K562 (cell line): Measurements from ENCODE around the gene PANX1. TPM values are rescaled to one million over a fixed set of nuclear protein-coding genes. Genes with fewer than 3 reads are reported as not detected.

ENCODE experiments used
- ATAC-seq: fragments of 200-7000 bp; cut with Tn5 transposase; 3 replicates; pipeline ENCODE4 v1.9.1; 2020; ENCODE audit warnings: moderate library complexity
- BruUV-seq: library from RNA; stranded (reverse); fragments of 400-500 nt; replicated peaks from 2 replicates; lab custom pipeline; 2021; lab: Mats Ljungman, UMichigan
- CTCF ChIA-PET: fragments of 300-600 bp; formaldehyde crosslinking; extraction: SDS; loops from one replicate; lab custom pipeline; 2021; ENCODE audit warnings: low intra/inter-chr PET ratio; lab: Yijun Ruan, JAX
- POLR2A ChIA-PET: fragments of 300-600, 350-650 bp; sonication (Branson Sonifier 250); formaldehyde crosslinking; extraction: SDS; loops from one replicate; lab custom pipeline; 2021; ENCODE audit warnings: antibody characterized with exemption, inconsistent platforms; lab: Yijun Ruan, JAX
- DNase-seq, 4 experiments: peaks; one replicate each; pipeline versions ENCODE4 v3.0.0 to v3.0.0-alpha.2; 2011 to 2018; ENCODE audit warnings: low spot score in 3 of 4, mixed read lengths in 3 of 4; ENCODE audit errors: extremely low read depth in 1 of 4
- FAIRE-seq: peaks from 2 replicates; lab custom pipeline; 2011; peaks lifted over from hg19 to GRCh38; lab: Jason Lieb, UNC
- H2AFZ ChIP-seq: 2 replicates; pipeline ENCODE4 v1.6.0; 2011; ENCODE audit warnings: low read depth, low read length, control low read depth, inconsistent platforms
- H3K27ac ChIP-seq: fragments of 200-600 bp; 3 replicates; pipeline ENCODE4 v1.8.0; 2011; ENCODE audit warnings: low read depth, mild to moderate bottlenecking, control low read depth, inconsistent platforms, low read length, moderate library complexity, mixed read lengths; ENCODE audit errors: extremely low read depth
- H3K27me3 ChIP-seq, 2 experiments: fragments of 300-600 bp in 1 of 2; 2 replicates in 1 of 2; 3 replicates in 1 of 2; pipeline versions ENCODE4 v1.6.0 to v1.8.0; 2011; ENCODE audit warnings: inconsistent platforms in 2 of 2, low read length in 2 of 2, mild to moderate bottlenecking in 1 of 2, mixed read lengths in 1 of 2, moderate library complexity in 1 of 2; ENCODE audit not compliant: control insufficient read depth in 2 of 2, insufficient read depth in 2 of 2
- H3K36me3 ChIP-seq: fragments of 300-600 bp; 3 replicates; pipeline ENCODE4 v1.8.0; 2011; ENCODE audit warnings: mild to moderate bottlenecking, low read length, inconsistent platforms; ENCODE audit not compliant: control insufficient read depth, insufficient read depth
- H3K4me1 ChIP-seq, 2 experiments: fragments of 200-600 bp in 1 of 2; replicated peaks in 1 of 2; 2 replicates in 1 of 2; 3 replicates in 1 of 2; pipeline versions ENCODE4 v1.5.1 to v1.8.0; 2011; ENCODE audit warnings: inconsistent platforms in 2 of 2, low read length in 2 of 2, mild to moderate bottlenecking in 1 of 2, mixed read lengths in 1 of 2, moderate library complexity in 1 of 2; ENCODE audit not compliant: control insufficient read depth in 2 of 2, insufficient read depth in 2 of 2
- H3K4me2 ChIP-seq: 2 replicates; pipeline ENCODE4 v1.6.1; 2011; ENCODE audit warnings: low read length, control low read depth, inconsistent platforms, mixed read lengths; ENCODE audit not compliant: insufficient read depth
- H3K4me3 ChIP-seq: fragments of 200-600 bp; sonication (generic), shearing (Covaris generic); 2 replicates; pipeline ENCODE4 v1.5.1; 2016; ENCODE audit warnings: control low read depth, inconsistent platforms
- H3K79me2 ChIP-seq: fragments of 200-600 bp; 3 replicates; pipeline ENCODE4 v1.8.0; 2011; ENCODE audit warnings: low read length, inconsistent platforms; ENCODE audit not compliant: control insufficient read depth, insufficient read depth
- H3K9ac ChIP-seq, 2 experiments: 2 replicates each; pipeline versions ENCODE4 v1.6.0 to v1.6.1; 2011; ENCODE audit warnings: low read depth in 2 of 2, low read length in 2 of 2, control low read depth in 1 of 2, inconsistent platforms in 1 of 2, mild to moderate bottlenecking in 1 of 2, mixed read lengths in 1 of 2; ENCODE audit not compliant: insufficient read depth in 1 of 2
- H3K9me1 ChIP-seq: one replicate; pipeline ENCODE4 v1.6.0; 2011; ENCODE audit warnings: inconsistent platforms, mild to moderate bottlenecking, low read length, moderate library complexity; ENCODE audit not compliant: control insufficient read depth, insufficient read depth
- H3K9me3 ChIP-seq: replicated peaks from 2 replicates; pipeline ENCODE4 v1.5.1; 2011; ENCODE audit warnings: low read depth, low read length, inconsistent platforms; ENCODE audit not compliant: control insufficient read depth, insufficient read depth
- H4K20me1 ChIP-seq: replicated peaks from 2 replicates; pipeline ENCODE4 v1.6.1; 2011; ENCODE audit warnings: low read length, inconsistent platforms, mixed read lengths; ENCODE audit not compliant: control insufficient read depth, insufficient read depth
- HCFC1 ChIP-seq: IDR thresholded peaks from 2 replicates; pipeline ENCODE4 v1.6.1; 2012; ENCODE audit warnings: low read depth, low read length, improper control_type of control experiment
- HIVEP1 ChIP-seq: fragments of 250-450 bp; sonication (Bioruptor Pico); IDR thresholded peaks from 2 replicates; pipeline ENCODE4 v1.4.0; 2020; ENCODE audit warnings: mild to moderate bottlenecking
- MED1 ChIP-seq: sonication (generic); formaldehyde crosslinking; IDR thresholded peaks from 2 replicates; pipeline ENCODE4 v1.8.1; 2023; ENCODE audit warnings: missing genetic modification reagents, borderline replicate concordance
- MEF2A ChIP-seq: IDR thresholded peaks from 2 replicates; pipeline ENCODE4 v1.6.1; 2011; ENCODE audit warnings: low read depth, mild to moderate bottlenecking, low read length, moderate library complexity; ENCODE audit not compliant: control insufficient read depth
- RBM34 ChIP-seq: fragments of 200-400 bp; formaldehyde crosslinking; IDR thresholded peaks from 2 replicates; pipeline ENCODE4 v1.6.1; 2018; ENCODE audit warnings: low read length, borderline replicate concordance; ENCODE audit not compliant: insufficient read depth
- SPI1 ChIP-seq: IDR thresholded peaks from 2 replicates; pipeline ENCODE4 v1.6.1; 2011; ENCODE audit warnings: low read depth, low read length, control low read depth, borderline replicate concordance
- ZNF3 ChIP-seq: fragments of 250-450 bp; sonication (Bioruptor Pico); IDR thresholded peaks from 2 replicates; pipeline ENCODE4 v1.5.0; 2021; ENCODE audit warnings: mild to moderate bottlenecking, moderate library complexity
- WGBS: fragments of 100-300 bp; shearing (Covaris generic); methylation state at CpG from one replicate; pipeline ENCODE4 v1.1.6; 2016; ENCODE audit warnings: low coverage, mixed read lengths; ENCODE audit not compliant: insufficient coverage; ENCODE audit errors: missing lambda C conversion rate; 5-methylcytosine and 5-hydroxymethylcytosine counted together
- in situ Hi-C: fragments of 300-500 bp; cut with MboI; formaldehyde crosslinking; loops from 4 replicates; pipeline ENCODE4 v1.15.0; 2018; ENCODE audit warnings: inconsistent platforms, mixed read lengths
- intact Hi-C: fragments of 100-400 bp; cut with micrococcal nuclease; formaldehyde crosslinking; loops from 2 replicates; pipeline ENCODE4 v1.14.2; 2022
- polyA plus RNA-seq, 8 experiments: library from polyadenylated mRNA; depleted of rRNA in 4 of 8; stranded (reverse) in 5 of 8; unstranded in 3 of 8; fragments of >200 nt; fragmentation: Nextera tagmentation in 2 of 8; fragmentation: Illumina TruSeq in 1 of 8; extraction: Ambion mirVana in 2 of 8; extraction: Trizol in 1 of 8; gene quantifications; 2 replicates each; pipeline versions ENCODE4 v1.2.1 to v1.2.3, GENCODE V29; 2011 to 2014; ENCODE audit warnings: inconsistent platforms in 1 of 8, missing spikeins in 1 of 8
- total RNA-seq, 7 experiments: library from RNA; depleted of rRNA in 6 of 7; stranded (reverse); fragments of >200 nt in 6 of 7; fragmentation: Illumina TruSeq in 2 of 7; extraction: Trizol in 2 of 7; gene quantifications; 2 replicates each; pipeline versions ENCODE4 v1.2.1 to v1.2.3, GENCODE V29; 2011 to 2021; ENCODE audit warnings: low replicate concordance in 1 of 7

The PANX1 gene
- total and polyA plus RNA-seq, 9 of the 15 experiments (the other 6 are each of a cell fraction or from before 2014, with no cell fraction given): 1.9 to 14.8 (median 10.1) TPM

- TF ChIP-seq SPI1: no peak
- no peak for TF ChIP-seq MED1 (CRISPR knock-in tag)
- no peak for TF ChIP-seq ZNF3 (CRISPR knock-in tag)
- TF ChIP-seq MEF2A: no peak
These were observed 17.4 kb upstream of the PANX1 start (continued) for GRCh38 chr11:94111241-94111640.

- Histone ChIP-seq H3K27ac (no peak overlapping the region), H3K36me3 (no peaks in the 10 kb centered on the region), H3K9me1 (no peaks in the 10 kb centered on the region), H3K9me3 (no peaks in the 10 kb centered on the region), H3K79me2 (no peaks in the 10 kb centered on the region)
- POLR2A ChIA-PET: interaction anchor here (0.5 kb wide), 1 partner anchor 153 kb away, joined by 3 read pairs; no protein-coding TSS in a partner anchor
- TF ChIP-seq RBM34 (no peak), HIVEP1 (no peak), HCFC1 (no peak)
- TF ChIP-seq, all 486 proteins: peak for 0
- no peak overlapping the region for H3K9ac ChIP-seq
- FAIRE-seq (no peak), DNase-seq (no peak), ATAC-seq (no peak)
- H3K4me1 ChIP-seq: no peaks in the 10 kb centered on the region
- no TSS peak for BruUV-seq
- no peak overlapping the region for H3K4me3 ChIP-seq
- intact Hi-C loops (loop anchor here (1.0 kb wide), 1 partner anchor 14 kb away; no protein-coding TSS in a partner anchor), in situ Hi-C loops (no loop called here)
- 2% methylated on average over 3 of the region's 3 CpGs for WGBS
- H4K20me1 ChIP-seq: no peaks in the 10 kb centered on the region
- peaks cover 0 to 4% of the 10 kb centered on the region in 2 experiments; a peak in 2 of 5 replicates for H3K27me3 ChIP-seq
- H3K4me2 ChIP-seq: no peak overlapping the region
- CTCF ChIA-PET: no interaction called here
- no peak overlapping the region for H2AFZ ChIP-seq
These were observed 17.0 kb upstream of the PANX1 start for GRCh38 chr11:94111660-94112059.
